GM18867 (cell line): Measurements from ENCODE around the gene SPON1.
A peak's percentile ranks its signal among the peaks of the same experiment; 100 is the strongest.
"Not testable (repeated sequence)": the region's sequence is repeated elsewhere in the genome, so short reads cannot be mapped to it uniquely, and the experiment has no call there.

Source experiments
- ATAC-seq: cut with Tn5 transposase; IDR thresholded peaks from one replicate; pipeline ENCODE4 v1.9.1; 2021; ENCODE audit warnings: mild to moderate bottlenecking, moderate library complexity; ENCODE audit not compliant: unreplicated experiment

The SPON1 gene

GRCh38 chr11:14114269-14114668 is 151.7 kb downstream of the SPON1 start:
- no peak for ATAC-seq

- ATAC-seq = no peak
These were observed 152.3 kb downstream of the SPON1 start for GRCh38 chr11:14114786-14115185.

- ATAC-seq = no peak
These were observed 155.1 kb downstream of the SPON1 start for GRCh38 chr11:14117632-14118031.

GRCh38 chr11:14118072-14118471 is 155.5 kb downstream of the SPON1 start:
- ATAC-seq = no peak

- no peak for ATAC-seq
These were observed 156.8 kb downstream of the SPON1 start for GRCh38 chr11:14119357-14119756.

- ATAC-seq = no peak
These were observed 161.8 kb downstream of the SPON1 start for GRCh38 chr11:14124350-14124749.

GRCh38 chr11:14124886-14125285 is 162.4 kb downstream of the SPON1 start:
- no peak for ATAC-seq

- ATAC-seq = no peak
These were observed 163.0 kb downstream of the SPON1 start for GRCh38 chr11:14125529-14125928.

- no peak for ATAC-seq
These were observed 165.2 kb downstream of the SPON1 start for GRCh38 chr11:14127679-14128078.

GRCh38 chr11:14132312-14132711 is 169.8 kb downstream of the SPON1 start:
- ATAC-seq = no peak

GRCh38 chr11:14133381-14133780 is 170.9 kb downstream of the SPON1 start:
- no peak for ATAC-seq

GRCh38 chr11:14136561-14136960 is 174.0 kb downstream of the SPON1 start:
- no peak for ATAC-seq

- no peak for ATAC-seq
These were observed 174.8 kb downstream of the SPON1 start for GRCh38 chr11:14137284-14137683.

GRCh38 chr11:14140991-14141390 is 178.5 kb downstream of the SPON1 start:
- ATAC-seq = no peak

- ATAC-seq = no peak
These were observed 179.2 kb downstream of the SPON1 start for GRCh38 chr11:14141676-14142075.

- peak; percentile 67 for ATAC-seq
These were observed 182.4 kb downstream of the SPON1 start for GRCh38 chr11:14144934-14145333.

GRCh38 chr11:14148653-14149273 is 186.2 kb downstream of the SPON1 start:
- ATAC-seq = no peak

GRCh38 chr11:14149683-14150082 is 187.2 kb downstream of the SPON1 start:
- no peak for ATAC-seq

GRCh38 chr11:14150878-14151277 is 188.4 kb downstream of the SPON1 start:
- ATAC-seq = no peak

- not testable (repeated sequence) for ATAC-seq
These were observed 191.6 kb downstream of the SPON1 start for GRCh38 chr11:14154103-14154502.

GRCh38 chr11:14158393-14158792 is 195.9 kb downstream of the SPON1 start:
- no peak for ATAC-seq

GRCh38 chr11:14163576-14163975 is 201.1 kb downstream of the SPON1 start:
- no peak for ATAC-seq

- ATAC-seq = not testable (repeated sequence)
These were observed 211.2 kb downstream of the SPON1 start for GRCh38 chr11:14173679-14174078.
